ENCODE results near the gene MARS1.

GRCh38 chr12:57470286-57470969, 17.4 kb upstream of the MARS1 start:
- no peak for TF ChIP-seq EZH2 (IDR thresholded peaks at IDR 0.05; ENCODE audit: borderline replicate concordance)
- no peak for TF ChIP-seq CTCF (IDR thresholded peaks at IDR 0.05; ENCODE audit: poor library complexity)
- no peak for TF ChIP-seq EZH2phosphoT487 (IDR thresholded peaks at IDR 0.05; ENCODE audit: low read depth, severe bottlenecking, unreplicated experiment)

Data from hepatocyte (in vitro differentiated cells).